NB4 (cell line): ENCODE results near the gene UBE2A.

Experiments used
- MYC ChIP-seq: IDR thresholded peaks from 2 replicates; pipeline ENCODE4 v1.6.1; 2011; ENCODE audit warnings: low read depth, low read length
- POLR2A ChIP-seq: IDR thresholded peaks from 2 replicates; pipeline ENCODE4 v1.6.1; 2011; ENCODE audit warnings: mild to moderate bottlenecking; ENCODE audit not compliant: insufficient read length; ENCODE audit errors: extremely low read depth
- TF ChIP-seq, protein P1 (sequence below): IDR thresholded peaks from one replicate; pipeline ENCODE4 v1.5.1; 2012; ENCODE audit warnings: low read depth, low read length
- TF ChIP-seq, protein P2 (sequence below): IDR thresholded peaks from 2 replicates; pipeline ENCODE4 v1.6.1; 2011; ENCODE audit warnings: low read depth, low read length

DNA sequence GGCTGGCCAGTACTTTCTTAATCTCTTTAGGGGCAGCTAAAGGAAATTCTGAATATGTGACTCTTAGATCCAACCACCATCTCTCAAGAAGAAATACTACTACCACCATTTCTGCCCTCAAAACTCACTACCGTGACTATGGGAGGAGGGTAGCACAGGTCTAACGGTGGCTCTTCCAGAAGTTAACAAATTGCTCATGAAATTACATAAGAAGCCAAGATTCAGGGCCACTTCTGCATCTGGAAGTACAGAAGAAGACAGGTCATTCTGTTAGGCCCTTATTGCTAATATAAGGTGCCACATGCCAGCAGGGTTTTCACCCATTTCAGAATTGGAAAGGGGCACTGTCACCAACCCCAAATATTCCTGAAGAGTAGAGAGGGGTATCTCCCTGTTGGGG, 51.5 kb downstream of the UBE2A start:
- TF ChIP-seq, protein P1, sequence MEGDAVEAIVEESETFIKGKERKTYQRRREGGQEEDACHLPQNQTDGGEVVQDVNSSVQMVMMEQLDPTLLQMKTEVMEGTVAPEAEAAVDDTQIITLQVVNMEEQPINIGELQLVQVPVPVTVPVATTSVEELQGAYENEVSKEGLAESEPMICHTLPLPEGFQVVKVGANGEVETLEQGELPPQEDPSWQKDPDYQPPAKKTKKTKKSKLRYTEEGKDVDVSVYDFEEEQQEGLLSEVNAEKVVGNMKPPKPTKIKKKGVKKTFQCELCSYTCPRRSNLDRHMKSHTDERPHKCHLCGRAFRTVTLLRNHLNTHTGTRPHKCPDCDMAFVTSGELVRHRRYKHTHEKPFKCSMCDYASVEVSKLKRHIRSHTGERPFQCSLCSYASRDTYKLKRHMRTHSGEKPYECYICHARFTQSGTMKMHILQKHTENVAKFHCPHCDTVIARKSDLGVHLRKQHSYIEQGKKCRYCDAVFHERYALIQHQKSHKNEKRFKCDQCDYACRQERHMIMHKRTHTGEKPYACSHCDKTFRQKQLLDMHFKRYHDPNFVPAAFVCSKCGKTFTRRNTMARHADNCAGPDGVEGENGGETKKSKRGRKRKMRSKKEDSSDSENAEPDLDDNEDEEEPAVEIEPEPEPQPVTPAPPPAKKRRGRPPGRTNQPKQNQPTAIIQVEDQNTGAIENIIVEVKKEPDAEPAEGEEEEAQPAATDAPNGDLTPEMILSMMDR: no peak
- TF ChIP-seq POLR2A (no peak), MYC (no peak)
- TF ChIP-seq, protein P2, sequence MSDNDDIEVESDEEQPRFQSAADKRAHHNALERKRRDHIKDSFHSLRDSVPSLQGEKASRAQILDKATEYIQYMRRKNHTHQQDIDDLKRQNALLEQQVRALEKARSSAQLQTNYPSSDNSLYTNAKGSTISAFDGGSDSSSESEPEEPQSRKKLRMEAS: no peak
